ENCODE data around the gene B4GAT1.
"Not testable (repeated sequence)": the region's sequence is repeated elsewhere in the genome, so short reads cannot be mapped to it uniquely, and the experiment has no call there.

The B4GAT1 gene

DNA sequence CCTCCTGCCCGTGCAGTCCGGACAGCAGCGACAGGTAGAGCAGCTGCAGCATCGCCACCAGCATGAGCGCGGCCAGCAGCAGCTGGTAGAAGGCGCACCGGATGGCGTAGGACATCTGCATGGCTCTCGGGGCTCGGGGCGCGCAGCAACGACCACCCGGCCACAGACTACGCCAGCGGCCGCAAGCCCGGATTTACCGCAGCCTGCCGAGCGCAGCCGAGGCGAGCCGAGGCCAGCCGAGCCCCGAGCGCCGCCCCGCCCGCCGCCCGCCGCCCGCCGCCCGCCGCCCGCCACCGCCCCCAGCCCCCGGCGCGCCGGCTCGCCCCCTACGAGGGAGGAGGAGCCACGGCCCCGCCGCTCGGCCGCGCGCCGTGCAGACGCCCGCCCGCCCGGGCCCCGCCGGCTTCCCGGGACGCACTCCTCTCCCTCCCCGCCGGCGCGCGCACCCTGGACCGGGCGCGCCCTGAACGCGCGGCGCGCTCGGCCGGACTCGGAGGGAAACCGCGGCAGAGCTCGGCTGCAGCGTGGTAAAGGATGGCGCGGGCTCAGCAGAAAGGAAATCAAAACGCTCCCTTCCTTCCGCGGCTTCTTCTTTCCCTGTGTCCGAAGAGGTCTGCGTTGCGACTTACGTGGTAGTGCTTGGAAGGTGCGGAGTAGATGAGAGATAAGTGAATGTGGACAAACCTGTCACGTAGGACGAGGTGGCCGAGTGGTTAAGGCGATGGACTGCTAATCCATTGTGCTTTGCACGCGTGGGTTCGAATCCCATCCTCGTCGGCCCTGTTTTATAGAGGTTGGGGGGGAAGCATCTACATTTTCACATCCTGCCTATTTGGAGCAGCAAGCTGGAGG lies at the start of gene B4GAT1:
TSS of gene B4GAT1 (minus strand) at position 205 of the 852 bp plus-strand sequence. CDS start at position 121, 84 bp downstream.
- TF ChIP-seq, protein P1, sequence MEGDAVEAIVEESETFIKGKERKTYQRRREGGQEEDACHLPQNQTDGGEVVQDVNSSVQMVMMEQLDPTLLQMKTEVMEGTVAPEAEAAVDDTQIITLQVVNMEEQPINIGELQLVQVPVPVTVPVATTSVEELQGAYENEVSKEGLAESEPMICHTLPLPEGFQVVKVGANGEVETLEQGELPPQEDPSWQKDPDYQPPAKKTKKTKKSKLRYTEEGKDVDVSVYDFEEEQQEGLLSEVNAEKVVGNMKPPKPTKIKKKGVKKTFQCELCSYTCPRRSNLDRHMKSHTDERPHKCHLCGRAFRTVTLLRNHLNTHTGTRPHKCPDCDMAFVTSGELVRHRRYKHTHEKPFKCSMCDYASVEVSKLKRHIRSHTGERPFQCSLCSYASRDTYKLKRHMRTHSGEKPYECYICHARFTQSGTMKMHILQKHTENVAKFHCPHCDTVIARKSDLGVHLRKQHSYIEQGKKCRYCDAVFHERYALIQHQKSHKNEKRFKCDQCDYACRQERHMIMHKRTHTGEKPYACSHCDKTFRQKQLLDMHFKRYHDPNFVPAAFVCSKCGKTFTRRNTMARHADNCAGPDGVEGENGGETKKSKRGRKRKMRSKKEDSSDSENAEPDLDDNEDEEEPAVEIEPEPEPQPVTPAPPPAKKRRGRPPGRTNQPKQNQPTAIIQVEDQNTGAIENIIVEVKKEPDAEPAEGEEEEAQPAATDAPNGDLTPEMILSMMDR (IDR thresholded peaks at IDR 0.05; ENCODE audit: insufficient read depth, missing control alignments): no peak
- FAIRE-seq (no peak), DNase-seq (ENCODE audit: insufficient read length, low spot score) (no peak)

DNA sequence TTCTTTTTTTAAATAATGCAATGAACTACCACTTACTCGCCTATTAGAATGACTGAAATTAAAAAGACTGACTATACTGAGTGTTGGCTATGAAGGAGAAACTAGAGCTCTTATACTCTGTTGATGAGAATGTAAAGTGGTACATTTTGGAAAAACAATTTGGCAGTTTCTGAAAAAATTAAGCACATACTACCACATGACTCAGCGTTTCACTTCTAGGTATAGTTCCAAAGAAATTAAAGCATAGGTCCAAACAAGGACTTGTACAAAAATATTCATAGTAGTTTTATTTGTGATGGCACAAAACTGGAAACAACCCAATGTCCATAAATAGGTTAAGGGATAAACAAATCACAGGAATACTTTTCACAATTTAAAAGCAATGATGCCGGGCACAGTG lies 46.5 kb upstream of the B4GAT1 start:
- FAIRE-seq (no peak), DNase-seq (ENCODE audit: insufficient read length, low spot score) (no peak)
- TF ChIP-seq, protein P1 (IDR thresholded peaks at IDR 0.05; ENCODE audit: insufficient read depth, missing control alignments): no peak

DNA sequence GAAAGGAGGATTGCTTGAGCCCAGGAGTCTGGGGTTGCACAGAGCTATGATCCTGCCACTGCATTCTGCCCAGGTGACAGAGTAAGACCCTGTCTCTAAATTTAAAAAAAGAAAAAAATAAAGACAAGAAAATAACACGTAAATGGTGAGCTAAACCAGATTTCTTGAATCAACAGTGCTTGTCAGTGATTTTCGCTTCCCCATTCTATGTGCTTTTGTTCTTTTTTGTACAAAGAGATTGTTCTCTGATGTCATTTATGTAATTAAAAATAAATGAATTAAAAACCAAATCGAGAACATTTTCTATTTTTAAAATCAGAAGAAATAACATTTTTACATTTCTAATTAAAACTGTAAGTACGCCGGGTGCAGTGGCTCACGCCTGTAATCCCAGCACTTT lies 43.9 kb upstream of the B4GAT1 start:
- FAIRE-seq: no peak
- DNase-seq (ENCODE audit: insufficient read length, low spot score): no peak
- TF ChIP-seq, protein P1 (IDR thresholded peaks at IDR 0.05; ENCODE audit: insufficient read depth, missing control alignments): no peak

DNA sequence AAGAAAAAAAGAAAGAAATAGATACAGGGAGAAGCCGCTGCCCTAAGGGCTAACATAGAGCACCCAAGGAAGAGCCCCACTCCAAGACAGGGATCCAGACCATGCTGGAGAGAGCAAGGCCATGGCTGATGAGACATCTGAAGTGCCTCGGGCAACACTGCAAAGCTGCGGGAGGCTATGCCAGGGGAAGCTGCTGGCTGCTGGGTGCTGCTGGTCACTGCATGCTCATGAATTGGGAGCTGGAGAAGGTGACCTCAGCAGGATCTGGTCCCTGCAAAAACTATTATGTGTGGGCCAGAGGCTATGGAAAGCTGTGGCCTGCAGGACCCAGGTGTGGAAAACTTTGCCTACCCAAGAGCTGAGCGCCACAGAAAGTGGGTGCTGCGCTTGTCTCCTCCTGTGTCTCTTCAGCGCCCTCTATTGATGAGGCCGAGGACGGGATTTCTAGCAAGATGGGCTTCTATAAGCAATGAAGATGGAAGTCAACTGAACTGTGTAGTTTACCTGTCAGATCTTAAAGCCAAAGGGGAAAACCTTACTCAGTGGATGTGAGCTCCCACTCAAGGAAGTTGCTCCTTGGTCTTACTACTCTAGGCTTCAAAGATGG lies 41.5 kb upstream of the B4GAT1 start:
- FAIRE-seq: no peak
- TF ChIP-seq, protein P1 (IDR thresholded peaks at IDR 0.05; ENCODE audit: insufficient read depth, missing control alignments): peak; percentile 86
- no peak for DNase-seq (ENCODE audit: insufficient read length, low spot score)

DNA sequence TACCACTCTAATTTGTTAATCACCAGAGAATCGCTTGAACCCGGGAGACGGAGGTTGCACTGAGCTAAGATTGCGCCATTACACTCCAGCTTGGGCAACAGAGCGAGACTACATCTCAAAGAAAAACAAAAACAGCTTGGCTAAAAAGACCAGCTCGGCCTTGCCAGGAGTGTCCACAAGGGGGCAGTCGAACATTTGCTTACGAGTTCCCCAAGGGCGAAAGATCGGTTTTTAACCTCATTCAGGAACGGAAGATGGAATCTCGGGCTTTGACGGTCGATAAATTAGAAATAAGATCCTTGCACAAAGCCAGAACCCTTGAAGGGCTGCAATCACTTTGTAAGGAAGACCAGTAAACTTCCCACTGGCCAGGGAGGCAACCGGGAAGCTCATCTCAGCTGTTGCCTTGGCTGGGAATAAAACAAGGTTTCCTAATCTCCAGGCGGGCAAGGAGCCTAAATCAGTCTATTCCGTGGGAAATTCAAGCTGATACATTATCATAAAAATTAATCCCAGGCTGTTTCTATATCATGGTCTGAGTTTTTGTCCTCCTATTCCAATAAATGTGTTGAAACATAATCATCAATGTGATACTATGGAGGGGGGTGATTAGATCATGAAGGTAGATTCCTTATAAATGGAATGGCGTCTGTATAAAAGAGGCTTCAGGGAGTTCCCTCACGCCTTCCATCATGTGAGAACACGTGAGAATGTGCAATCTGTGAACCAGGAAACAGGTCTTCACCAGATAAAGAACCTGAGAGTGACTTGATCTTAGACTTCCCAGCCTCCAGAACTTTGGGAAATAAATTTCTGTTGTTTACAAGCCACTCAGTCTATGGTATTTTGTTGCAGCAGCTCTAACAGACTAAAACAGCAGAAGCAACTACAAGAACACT lies 39.0 kb upstream of the B4GAT1 start:
- DNase-seq (ENCODE audit: insufficient read length, low spot score) (no peak), FAIRE-seq (peak; percentile 55)
- TF ChIP-seq, protein P1 (IDR thresholded peaks at IDR 0.05; ENCODE audit: insufficient read depth, missing control alignments): peak; percentile 85

DNA sequence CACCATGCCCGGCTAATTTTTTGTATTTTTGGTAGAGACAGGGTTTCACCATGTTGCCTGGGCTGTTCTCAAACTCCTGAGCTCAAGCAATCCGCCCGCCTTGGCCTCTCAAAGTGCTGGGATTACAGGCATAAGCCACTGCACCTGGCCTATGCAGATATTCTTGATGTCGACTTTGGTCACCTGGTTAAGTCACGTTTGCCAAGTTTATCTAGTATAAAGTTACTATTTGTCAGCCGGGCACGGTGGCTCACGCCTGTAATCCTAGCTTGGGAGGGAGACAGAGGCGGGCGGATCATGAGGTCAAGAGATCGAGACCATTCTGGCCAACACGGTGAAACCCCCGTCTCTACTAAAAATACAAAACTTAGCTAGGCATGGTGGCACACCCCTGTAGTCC lies 36.9 kb upstream of the B4GAT1 start:
- not testable (repeated sequence) for FAIRE-seq

DNA sequence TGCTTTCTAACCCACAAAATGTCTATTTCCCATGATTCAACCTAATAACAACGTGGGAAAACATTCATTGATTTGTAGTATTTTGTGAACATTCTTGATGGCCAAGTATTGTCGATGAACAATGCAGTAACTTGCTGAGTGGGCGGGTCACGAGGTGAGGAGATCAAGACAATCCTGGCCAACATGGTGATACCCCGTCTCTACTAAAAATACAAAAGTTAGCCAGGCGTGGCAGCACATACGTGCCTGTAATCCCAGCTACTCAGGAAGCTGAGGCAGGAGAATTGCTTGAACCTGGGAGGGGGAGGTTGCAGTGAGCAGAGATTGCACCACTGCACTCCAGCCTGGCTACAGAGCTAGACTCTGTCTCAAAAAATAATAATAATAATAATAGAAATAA lies 32.8 kb upstream of the B4GAT1 start:
- DNase-seq (ENCODE audit: insufficient read length, low spot score): not testable (repeated sequence)

More for the DNA sequence above, 36.9 kb upstream of the B4GAT1 start:
- DNase-seq (ENCODE audit: insufficient read length, low spot score): not testable (repeated sequence)

DNA sequence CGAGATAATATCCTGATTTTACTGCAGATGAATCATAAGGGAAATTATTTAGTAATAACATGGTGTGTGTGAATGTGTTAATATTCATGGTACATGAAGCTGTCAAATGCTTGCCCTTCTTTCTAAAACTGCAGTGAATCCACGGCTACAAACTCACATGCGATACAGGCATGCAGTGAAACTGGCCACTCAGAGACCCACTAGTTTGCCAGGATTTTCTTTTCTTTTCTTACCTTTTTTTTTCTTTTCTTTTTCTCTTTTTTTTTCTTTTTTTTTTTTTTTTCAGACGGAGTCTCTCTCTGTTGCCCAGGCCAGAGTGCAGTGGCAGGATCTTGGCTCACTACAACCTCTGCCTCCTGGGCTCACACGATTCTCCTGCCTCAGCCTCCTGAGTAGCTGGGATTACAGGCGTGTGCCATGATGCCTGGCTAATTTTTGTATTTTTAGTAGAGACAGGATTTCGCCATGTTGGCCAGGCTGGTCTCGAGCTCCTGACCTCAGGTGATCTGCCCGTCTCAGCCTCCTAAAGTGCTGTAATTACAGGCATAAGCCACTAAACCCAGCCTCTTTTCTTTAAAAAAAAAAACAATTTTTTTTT lies 26.4 kb upstream of the B4GAT1 start:
- DNase-seq (ENCODE audit: insufficient read length, low spot score); FAIRE-seq: not testable (repeated sequence)

More for the DNA sequence above, 32.8 kb upstream of the B4GAT1 start:
- not testable (repeated sequence) for FAIRE-seq
